AG04450 (cell line): ENCODE measurements around the gene ADAMTS15. TPM values are rescaled to one million over a fixed set of nuclear protein-coding genes. Genes with fewer than 3 reads are reported as not detected.

Experiments used
- CTCF ChIA-PET: fragments of 300-600, 350-600 bp; formaldehyde crosslinking; extraction: SDS; loops from one replicate; lab custom pipeline; 2022; ENCODE audit warnings: antibody characterized with exemption, inconsistent platforms; lab: Charles Lee
- POLR2A ChIA-PET: fragments of 350-600 bp; formaldehyde crosslinking; extraction: SDS; loops from one replicate; lab custom pipeline; 2021; ENCODE audit warnings: antibody characterized with exemption, inconsistent platforms; lab: Yijun Ruan, JAX
- DNase-seq: peaks from one replicate; pipeline ENCODE4 v3.0.0-alpha.2; 2011; ENCODE audit warnings: low read depth, low spot score
- H3K27ac ChIP-seq: one replicate; pipeline ENCODE4 v1.5.1; 2012; ENCODE audit warnings: low read depth, low read length, control low read depth
- H3K27me3 ChIP-seq: one replicate; pipeline ENCODE4 v1.6.0; 2012; ENCODE audit warnings: low read length; ENCODE audit not compliant: control insufficient read depth, insufficient read depth
- H3K4me3 ChIP-seq: 2 replicates; pipeline ENCODE4 v1.5.1; 2011; ENCODE audit warnings: mild to moderate bottlenecking, low read depth, low read length, control low read depth
- H3K9me3 ChIP-seq: 2 replicates; pipeline ENCODE4 v1.5.1; 2012; ENCODE audit warnings: low read length; ENCODE audit not compliant: control insufficient read depth, insufficient read depth
- polyA plus RNA-seq: library from polyadenylated mRNA; depleted of rRNA; stranded (reverse); fragments of >200 nt; gene quantifications from 2 replicates; pipeline ENCODE4 v1.2.3, GENCODE V29; 2011
- TF ChIP-seq, protein P1 (sequence below): IDR thresholded peaks from 2 replicates; pipeline ENCODE4 v1.5.1; 2011; ENCODE audit warnings: low read depth, low read length, control low read depth, inconsistent platforms

The ADAMTS15 gene
- polyA plus RNA-seq, 1 experiment = 5.8 TPM

DNA sequence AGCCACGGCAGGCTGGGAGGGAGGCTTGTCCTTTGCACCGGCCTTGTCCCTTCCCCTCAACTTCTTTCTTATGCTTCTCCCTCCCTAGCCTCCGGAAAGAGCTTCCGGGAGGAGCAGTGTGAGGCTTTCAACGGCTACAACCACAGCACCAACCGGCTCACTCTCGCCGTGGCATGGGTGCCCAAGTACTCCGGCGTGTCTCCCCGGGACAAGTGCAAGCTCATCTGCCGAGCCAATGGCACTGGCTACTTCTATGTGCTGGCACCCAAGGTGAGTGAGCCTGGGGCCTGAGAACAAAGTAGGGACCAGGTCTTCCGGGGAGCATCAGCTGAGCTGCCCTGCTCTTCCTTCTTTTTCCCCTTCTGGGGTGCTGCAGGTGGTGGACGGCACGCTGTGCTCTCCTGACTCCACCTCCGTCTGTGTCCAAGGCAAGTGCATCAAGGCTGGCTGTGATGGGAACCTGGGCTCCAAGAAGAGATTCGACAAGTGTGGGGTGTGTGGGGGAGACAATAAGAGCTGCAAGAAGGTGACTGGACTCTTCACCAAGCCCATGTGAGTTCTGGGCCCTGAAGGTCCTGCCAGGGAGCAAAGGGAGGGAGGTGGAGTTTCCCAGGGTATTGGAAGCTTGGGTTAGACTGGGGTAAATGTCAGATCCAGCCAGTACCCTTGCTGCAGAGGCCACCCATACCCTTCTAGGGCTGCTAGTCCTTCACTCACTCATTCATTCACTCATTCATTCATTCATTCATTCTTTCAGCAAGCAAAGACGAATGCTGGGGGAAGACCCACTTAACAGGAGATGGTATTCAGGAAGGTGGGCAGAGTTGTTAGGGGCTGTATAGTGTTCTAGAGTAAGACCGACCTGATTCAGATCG, 22.6 kb downstream of the ADAMTS15 start:
- CTCF ChIA-PET = no interaction called here
- H3K27ac ChIP-seq = no peak overlapping the region
- no peaks in the 10 kb centered on the region; the same call in 1 of the 2 replicates for H3K9me3 ChIP-seq
- H3K4me3 ChIP-seq = no peak overlapping the region
- no peaks in the 10 kb centered on the region for H3K27me3 ChIP-seq
- TF ChIP-seq, protein P1, sequence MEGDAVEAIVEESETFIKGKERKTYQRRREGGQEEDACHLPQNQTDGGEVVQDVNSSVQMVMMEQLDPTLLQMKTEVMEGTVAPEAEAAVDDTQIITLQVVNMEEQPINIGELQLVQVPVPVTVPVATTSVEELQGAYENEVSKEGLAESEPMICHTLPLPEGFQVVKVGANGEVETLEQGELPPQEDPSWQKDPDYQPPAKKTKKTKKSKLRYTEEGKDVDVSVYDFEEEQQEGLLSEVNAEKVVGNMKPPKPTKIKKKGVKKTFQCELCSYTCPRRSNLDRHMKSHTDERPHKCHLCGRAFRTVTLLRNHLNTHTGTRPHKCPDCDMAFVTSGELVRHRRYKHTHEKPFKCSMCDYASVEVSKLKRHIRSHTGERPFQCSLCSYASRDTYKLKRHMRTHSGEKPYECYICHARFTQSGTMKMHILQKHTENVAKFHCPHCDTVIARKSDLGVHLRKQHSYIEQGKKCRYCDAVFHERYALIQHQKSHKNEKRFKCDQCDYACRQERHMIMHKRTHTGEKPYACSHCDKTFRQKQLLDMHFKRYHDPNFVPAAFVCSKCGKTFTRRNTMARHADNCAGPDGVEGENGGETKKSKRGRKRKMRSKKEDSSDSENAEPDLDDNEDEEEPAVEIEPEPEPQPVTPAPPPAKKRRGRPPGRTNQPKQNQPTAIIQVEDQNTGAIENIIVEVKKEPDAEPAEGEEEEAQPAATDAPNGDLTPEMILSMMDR = no peak
- POLR2A ChIA-PET = interaction anchor here (0.6 kb wide), 1 partner anchor 182 kb away, joined by 4 read pairs; no protein-coding TSS in a partner anchor
- DNase-seq = no peak

DNA sequence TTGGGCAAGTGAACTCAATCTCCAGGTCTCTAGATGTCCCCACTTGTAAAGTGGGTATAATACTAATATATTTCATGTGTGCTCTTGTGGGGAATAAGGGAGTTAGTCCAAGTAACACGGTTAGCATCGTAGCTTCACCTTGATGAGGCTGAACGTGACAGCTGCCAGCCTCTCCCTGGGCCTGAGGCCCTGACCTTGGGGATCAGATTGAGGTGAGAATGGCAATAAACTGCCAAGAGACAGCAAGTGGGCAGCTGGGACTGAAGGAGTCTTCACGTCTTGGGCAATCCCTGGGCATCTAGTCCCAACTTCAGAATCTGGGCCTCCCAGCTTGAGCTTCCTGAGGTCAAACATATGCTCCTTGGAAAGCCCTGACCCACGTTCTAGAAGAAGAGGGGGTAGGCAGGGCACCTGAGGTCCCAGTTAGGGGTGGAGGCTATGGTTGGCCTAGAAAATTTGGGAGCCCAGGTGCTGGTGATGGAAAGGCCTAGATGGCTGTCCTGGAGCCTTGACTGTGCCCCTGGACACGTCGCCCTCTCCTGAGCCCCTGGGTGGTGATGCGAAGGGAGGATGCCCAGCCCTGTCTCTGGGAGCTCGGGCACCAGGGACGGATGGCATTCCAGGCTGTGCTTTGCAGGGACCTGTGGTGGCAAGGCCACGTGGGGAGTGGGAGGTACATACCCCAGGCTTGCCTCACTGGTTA, 23.4 kb downstream of the ADAMTS15 start:
- Histone ChIP-seq H3K27ac (no peak overlapping the region), H3K27me3 (no peaks in the 10 kb centered on the region), H3K4me3 (no peak overlapping the region), H3K9me3 (no peaks in the 10 kb centered on the region; the same call in 1 of the 2 replicates)
- DNase-seq = no peak
- TF ChIP-seq, protein P1 = no peak
- ChIA-PET CTCF (no interaction called here), POLR2A (no interaction called here)

DNA sequence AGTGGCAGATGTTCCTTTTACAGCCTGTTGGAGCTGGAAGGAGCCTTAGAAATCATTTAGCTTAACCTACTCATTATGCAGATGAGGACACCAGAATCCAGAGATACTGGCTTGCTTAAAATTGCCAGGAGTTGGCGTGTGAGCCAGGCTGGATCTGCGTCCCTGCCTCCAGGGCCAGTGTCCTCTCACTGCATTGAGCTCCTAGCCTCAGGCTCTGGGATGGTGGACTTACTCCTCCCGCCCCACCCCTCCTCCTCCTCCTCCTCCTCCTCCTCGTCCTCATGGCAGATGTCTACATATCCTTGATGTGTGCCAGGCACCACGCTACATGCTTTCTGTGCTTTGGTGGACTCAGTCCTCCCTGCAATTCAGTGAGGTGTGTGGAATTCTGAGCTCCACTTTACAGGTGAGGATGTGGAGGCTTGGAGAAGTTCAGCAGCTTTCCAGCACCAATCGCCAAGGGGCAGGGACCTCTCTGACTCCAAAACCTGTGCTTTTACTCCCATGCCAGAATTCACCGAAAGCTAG, 24.1 kb downstream of the ADAMTS15 start:
- no peak overlapping the region for H3K27ac ChIP-seq
- ChIA-PET POLR2A (no interaction called here), CTCF (no interaction called here)
- DNase-seq = no peak
- TF ChIP-seq, protein P1 = no peak
- H3K27me3 ChIP-seq = no peaks in the 10 kb centered on the region
- H3K9me3 ChIP-seq = no peaks in the 10 kb centered on the region; the same call in 1 of the 2 replicates
- H3K4me3 ChIP-seq = no peak overlapping the region

DNA sequence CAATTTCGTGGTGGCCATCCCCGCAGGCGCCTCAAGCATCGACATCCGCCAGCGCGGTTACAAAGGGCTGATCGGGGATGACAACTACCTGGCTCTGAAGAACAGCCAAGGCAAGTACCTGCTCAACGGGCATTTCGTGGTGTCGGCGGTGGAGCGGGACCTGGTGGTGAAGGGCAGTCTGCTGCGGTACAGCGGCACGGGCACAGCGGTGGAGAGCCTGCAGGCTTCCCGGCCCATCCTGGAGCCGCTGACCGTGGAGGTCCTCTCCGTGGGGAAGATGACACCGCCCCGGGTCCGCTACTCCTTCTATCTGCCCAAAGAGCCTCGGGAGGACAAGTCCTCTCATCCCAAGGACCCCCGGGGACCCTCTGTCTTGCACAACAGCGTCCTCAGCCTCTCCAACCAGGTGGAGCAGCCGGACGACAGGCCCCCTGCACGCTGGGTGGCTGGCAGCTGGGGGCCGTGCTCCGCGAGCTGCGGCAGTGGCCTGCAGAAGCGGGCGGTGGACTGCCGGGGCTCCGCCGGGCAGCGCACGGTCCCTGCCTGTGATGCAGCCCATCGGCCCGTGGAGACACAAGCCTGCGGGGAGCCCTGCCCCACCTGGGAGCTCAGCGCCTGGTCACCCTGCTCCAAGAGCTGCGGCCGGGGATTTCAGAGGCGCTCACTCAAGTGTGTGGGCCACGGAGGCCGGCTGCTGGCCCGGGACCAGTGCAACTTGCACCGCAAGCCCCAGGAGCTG, 24.8 kb downstream of the ADAMTS15 start:
- POLR2A ChIA-PET = no interaction called here
- CTCF ChIA-PET = no interaction called here
- H3K27me3 ChIP-seq = no peaks in the 10 kb centered on the region
- H3K4me3 ChIP-seq = no peak overlapping the region
- TF ChIP-seq, protein P1 = no peak
- H3K9me3 ChIP-seq = no peaks in the 10 kb centered on the region; the same call in 1 of the 2 replicates
- no peak for DNase-seq
- no peak overlapping the region for H3K27ac ChIP-seq
